GM21515 (cell line): ENCODE data around the gene TMEM106A.
"Not testable (repeated sequence)": the region's sequence is repeated elsewhere in the genome, so short reads cannot be mapped to it uniquely, and the experiment has no call there.

Experiments
- ATAC-seq: cut with Tn5 transposase; IDR thresholded peaks from one replicate; pipeline ENCODE4 v1.9.1; 2021; ENCODE audit not compliant: unreplicated experiment

TMEM106A gene

GRCh38 chr17:43211480-43212402 is at the start of gene TMEM106A:
TMEM106A (plus strand) TSS chr17:43211875; CDS start chr17:43213042, 1,167 bp downstream.
- peak; percentile 66 for ATAC-seq

- not testable (repeated sequence) for ATAC-seq
These were observed 45.7 kb upstream of the TMEM106A start for GRCh38 chr17:43165971-43166370.

- ATAC-seq = peak; percentile 36
These were observed 42.0 kb upstream of the TMEM106A start for GRCh38 chr17:43169561-43170139.

GRCh38 chr17:43170140-43170765 is 41.4 kb upstream of the TMEM106A start:
- peak; percentile 59 for ATAC-seq

GRCh38 chr17:43170766-43171585 is 40.7 kb upstream of the TMEM106A start, which contains the start of gene NBR1:
NBR1 (plus strand) TSS chr17:43171214; CDS start chr17:43175800, 4,586 bp downstream.
- ATAC-seq = peak; percentile 73

GRCh38 chr17:43171586-43172487 is 39.8 kb upstream of the TMEM106A start:
- no peak for ATAC-seq

GRCh38 chr17:43175213-43176118 is 36.2 kb upstream of the TMEM106A start:
- ATAC-seq = no peak

GRCh38 chr17:43176119-43176570 is 35.5 kb upstream of the TMEM106A start:
- no peak for ATAC-seq

GRCh38 chr17:43183921-43184320 is 27.8 kb upstream of the TMEM106A start:
- no peak for ATAC-seq

GRCh38 chr17:43186656-43187055 is 25.0 kb upstream of the TMEM106A start:
- not testable (repeated sequence) for ATAC-seq

GRCh38 chr17:43193251-43193650 is 18.4 kb upstream of the TMEM106A start:
- no peak for ATAC-seq

GRCh38 chr17:43199633-43200032 is 12.0 kb upstream of the TMEM106A start:
- ATAC-seq = no peak

GRCh38 chr17:43200127-43200526 is 11.5 kb upstream of the TMEM106A start:
- ATAC-seq = no peak

- ATAC-seq = not testable (repeated sequence)
These were observed 8.7 kb upstream of the TMEM106A start for GRCh38 chr17:43203013-43203412.

- ATAC-seq = no peak
These were observed 1.1 kb upstream of the TMEM106A start for GRCh38 chr17:43210576-43210975.

GRCh38 chr17:43211123-43211479 is 574 bp upstream of the TMEM106A start:
- no peak for ATAC-seq

GRCh38 chr17:43212641-43213490 is 1.2 kb downstream of the TMEM106A start:
- ATAC-seq = no peak

GRCh38 chr17:43213545-43213944 is 1.9 kb downstream of the TMEM106A start:
- ATAC-seq = no peak
